ENCODE data around the gene TMEM11.

The TMEM11 gene

DNA sequence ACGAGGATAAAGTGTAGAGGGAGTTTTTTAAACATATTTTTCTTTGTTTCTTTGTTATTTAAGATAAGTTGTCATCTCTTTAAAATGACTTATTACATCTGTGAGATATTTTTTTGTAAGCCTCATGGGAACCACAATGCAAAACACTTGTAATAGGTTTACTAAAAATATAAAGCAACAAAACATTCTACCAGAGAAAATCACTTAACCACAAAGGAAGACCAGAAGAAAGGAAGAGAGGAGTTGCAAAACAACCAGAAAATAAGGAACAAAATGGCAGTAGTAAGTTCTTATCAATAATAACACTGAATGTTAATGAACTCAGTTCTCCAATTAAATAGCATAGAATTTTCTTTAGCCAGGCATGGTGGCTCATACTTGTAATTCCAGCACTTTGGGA lies 64.3 kb downstream of the TMEM11 start:
- no CpG with 5 or more reads among the region's 1 CpG for WGBS
- peaks cover 25% of the 10 kb centered on the region for H3K9me3 ChIP-seq (ENCODE audit: insufficient read depth, low read depth, low read length)
- peaks cover 12% of the 10 kb centered on the region for H3K36me3 ChIP-seq (ENCODE audit: insufficient read depth, low read length)
- no peak overlapping the region for H3K9ac ChIP-seq (ENCODE audit: low read depth, low read length)
- H3K27me3 ChIP-seq (ENCODE audit: insufficient read depth, low read length), result no peaks in the 10 kb centered on the region
- no peak overlapping the region for H3K4me3 ChIP-seq (ENCODE audit: low read length)
- no peaks in the 10 kb centered on the region for H3K4me1 ChIP-seq (ENCODE audit: insufficient read depth, low read length)
- H3K27ac ChIP-seq (ENCODE audit: low read depth, low read length), result no peak overlapping the region
